HepG2 (cell line): ENCODE results near the gene TBC1D16. TPM values are rescaled to one million over a fixed set of nuclear protein-coding genes. Genes with fewer than 3 reads are reported as not detected.

Experiments used
- CEBPB ChIP-seq: IDR thresholded peaks from 2 replicates; pipeline ENCODE4 v1.6.1; 2011; ENCODE audit warnings: low read depth, low read length, improper control_type of control experiment, borderline replicate concordance
- CEBPG ChIP-seq: IDR thresholded peaks from 2 replicates; pipeline ENCODE4 v1.6.1; 2016
- MEIS2 ChIP-seq: sonication (generic); formaldehyde crosslinking; IDR thresholded peaks from 2 replicates; pipeline ENCODE4 v1.9.0; 2021; ENCODE audit warnings: mild to moderate bottlenecking, missing genetic modification reagents
- TCF7 ChIP-seq: sonication (generic); IDR thresholded peaks from 2 replicates; pipeline ENCODE4 v1.6.1; 2016; ENCODE audit warnings: antibody characterized with exemption, low read depth
- ZBTB20 ChIP-seq: sonication (generic); formaldehyde crosslinking; IDR thresholded peaks from 2 replicates; pipeline ENCODE4 v1.8.1; 2023; ENCODE audit warnings: missing genetic modification reagents, low read depth, mild to moderate bottlenecking, borderline replicate concordance
- ZBTB38 ChIP-seq: sonication (generic); formaldehyde crosslinking; IDR thresholded peaks from 2 replicates; pipeline ENCODE4 v1.5.1; 2020; ENCODE audit warnings: mild to moderate bottlenecking, missing genetic modification reagents
- ZFAT ChIP-seq: sonication (generic); formaldehyde crosslinking; conservative IDR thresholded peaks from 2 replicates; pipeline ENCODE4 v1.8.1; 2023; ENCODE audit warnings: missing genetic modification reagents, inconsistent platforms
- ZNF101 ChIP-seq: sonication (generic); formaldehyde crosslinking; IDR thresholded peaks from 2 replicates; pipeline ENCODE4 v1.4.0; 2020; ENCODE audit warnings: mild to moderate bottlenecking, low read depth, missing genetic modification reagents, borderline replicate concordance
- ZNF607 ChIP-seq: sonication (generic); formaldehyde crosslinking; IDR thresholded peaks from 2 replicates; pipeline ENCODE4 v1.5.1; 2020; ENCODE audit warnings: missing genetic modification reagents, mild to moderate bottlenecking, borderline replicate concordance
- ZNF619 ChIP-seq: sonication (generic); formaldehyde crosslinking; IDR thresholded peaks from 2 replicates; pipeline ENCODE4 v1.4.0; 2020; ENCODE audit warnings: mild to moderate bottlenecking, missing genetic modification reagents
- ZNF709 ChIP-seq: sonication (generic); formaldehyde crosslinking; IDR thresholded peaks from 2 replicates; pipeline ENCODE4 v1.5.0; 2020; ENCODE audit warnings: mild to moderate bottlenecking, missing genetic modification reagents
- ZNF816 ChIP-seq: sonication (generic); formaldehyde crosslinking; IDR thresholded peaks from 2 replicates; pipeline ENCODE4 v1.8.0; 2022; ENCODE audit warnings: missing genetic modification reagents, mild to moderate bottlenecking, borderline replicate concordance
- ZSCAN12 ChIP-seq: sonication (generic); formaldehyde crosslinking; IDR thresholded peaks from 2 replicates; pipeline ENCODE4 v1.9.0; 2021; ENCODE audit warnings: mild to moderate bottlenecking, missing genetic modification reagents
- ZSCAN21 ChIP-seq: sonication (generic); formaldehyde crosslinking; IDR thresholded peaks from 2 replicates; pipeline ENCODE4 v1.8.0; 2022; ENCODE audit warnings: mild to moderate bottlenecking, missing genetic modification reagents, moderate library complexity, borderline replicate concordance
- ZSCAN29 ChIP-seq: sonication (generic); formaldehyde crosslinking; conservative IDR thresholded peaks from 2 replicates; pipeline ENCODE4 v1.4.0; 2020; ENCODE audit warnings: mild to moderate bottlenecking, missing genetic modification reagents
- polyA plus RNA-seq, 8 experiments: library from polyadenylated mRNA; depleted of rRNA in 3 of 8; stranded (reverse) in 7 of 8; unstranded in 1 of 8; fragments of >200 nt; fragmentation: Illumina TruSeq in 4 of 8; extraction: Trizol in 4 of 8; gene quantifications; 2 replicates each; pipeline versions ENCODE4 v1.2.1 to v1.2.3, GENCODE V29; 2011 to 2016; ENCODE audit warnings: low read depth in 4 of 8, missing spikeins in 1 of 8, mixed read lengths in 1 of 8; ENCODE audit not compliant: insufficient read depth in 1 of 8
- total RNA-seq, 5 experiments: library from RNA; depleted of rRNA; stranded (reverse); fragments of >200 nt; fragmentation: Illumina TruSeq; extraction: Trizol; gene quantifications; 2 replicates each; pipeline ENCODE4 v1.2.3, GENCODE V29; 2016; ENCODE audit warnings: low read depth in 1 of 5
- TF ChIP-seq, protein P1 (sequence below): sonication (generic); formaldehyde crosslinking; IDR thresholded peaks from 2 replicates; pipeline ENCODE4 v1.4.0; 2020; ENCODE audit warnings: mild to moderate bottlenecking, missing genetic modification reagents
- TF ChIP-seq, protein P2 (sequence below): IDR thresholded peaks from 2 replicates; pipeline ENCODE4 v1.6.1; 2012; ENCODE audit warnings: low read depth, low read length, improper control_type of control experiment
- TF ChIP-seq, protein P3 (sequence below): sonication (generic); formaldehyde crosslinking; IDR thresholded peaks from 2 replicates; pipeline ENCODE4 v1.5.0; 2020; ENCODE audit warnings: missing genetic modification reagents
- TF ChIP-seq, protein P4 (sequence below): sonication (generic); formaldehyde crosslinking; IDR thresholded peaks from 2 replicates; pipeline ENCODE4 v1.4.0; 2020; ENCODE audit warnings: missing genetic modification reagents

The TBC1D16 gene
- total and polyA plus RNA-seq, 2 of the 13 experiments (the other 11 are each of a cell fraction or from before 2014, with no cell fraction given), result 14.9 to 24.9 TPM

DNA sequence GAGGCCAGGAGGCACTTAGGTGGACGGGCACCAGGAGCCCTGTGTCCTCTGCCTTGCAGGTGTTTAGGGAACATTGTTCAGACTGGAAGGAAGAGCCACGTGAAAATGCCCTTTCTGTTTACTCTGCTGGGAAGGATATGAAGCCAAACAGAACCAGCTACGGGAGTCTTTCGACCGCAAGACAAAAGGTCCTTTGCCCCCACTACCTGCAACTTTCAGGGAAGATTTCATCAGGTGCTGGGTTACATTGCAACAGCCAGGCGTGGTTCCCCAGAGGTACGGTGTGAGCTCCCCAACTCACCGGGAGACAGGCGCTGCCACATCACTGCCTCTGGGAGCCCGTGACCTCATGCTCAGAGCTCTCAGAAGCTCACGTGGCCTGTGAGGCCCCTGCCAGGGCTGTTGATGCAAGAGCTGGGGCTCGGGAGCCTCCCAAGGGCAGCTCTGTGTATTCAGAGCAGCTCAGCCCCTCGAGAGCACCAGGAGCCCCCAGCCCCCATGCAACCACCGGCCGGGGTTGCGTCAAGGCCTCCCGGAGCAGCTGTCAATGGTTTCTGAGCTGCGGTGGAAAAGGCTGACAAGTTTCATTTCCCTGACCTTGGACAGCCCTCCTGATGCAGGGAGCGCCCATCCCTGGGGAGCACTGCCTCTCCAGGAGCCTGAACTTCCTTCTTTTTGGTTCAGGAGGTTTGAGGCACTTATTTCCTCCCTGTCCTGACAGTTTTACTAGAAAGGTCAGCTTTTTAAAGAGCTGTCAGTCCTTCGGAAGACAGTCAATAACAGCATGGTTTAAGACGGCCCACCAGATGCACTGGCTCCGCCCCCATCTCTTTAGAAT, 42.1 kb downstream of the TBC1D16 start (continued):
- TF ChIP-seq, protein P1, sequence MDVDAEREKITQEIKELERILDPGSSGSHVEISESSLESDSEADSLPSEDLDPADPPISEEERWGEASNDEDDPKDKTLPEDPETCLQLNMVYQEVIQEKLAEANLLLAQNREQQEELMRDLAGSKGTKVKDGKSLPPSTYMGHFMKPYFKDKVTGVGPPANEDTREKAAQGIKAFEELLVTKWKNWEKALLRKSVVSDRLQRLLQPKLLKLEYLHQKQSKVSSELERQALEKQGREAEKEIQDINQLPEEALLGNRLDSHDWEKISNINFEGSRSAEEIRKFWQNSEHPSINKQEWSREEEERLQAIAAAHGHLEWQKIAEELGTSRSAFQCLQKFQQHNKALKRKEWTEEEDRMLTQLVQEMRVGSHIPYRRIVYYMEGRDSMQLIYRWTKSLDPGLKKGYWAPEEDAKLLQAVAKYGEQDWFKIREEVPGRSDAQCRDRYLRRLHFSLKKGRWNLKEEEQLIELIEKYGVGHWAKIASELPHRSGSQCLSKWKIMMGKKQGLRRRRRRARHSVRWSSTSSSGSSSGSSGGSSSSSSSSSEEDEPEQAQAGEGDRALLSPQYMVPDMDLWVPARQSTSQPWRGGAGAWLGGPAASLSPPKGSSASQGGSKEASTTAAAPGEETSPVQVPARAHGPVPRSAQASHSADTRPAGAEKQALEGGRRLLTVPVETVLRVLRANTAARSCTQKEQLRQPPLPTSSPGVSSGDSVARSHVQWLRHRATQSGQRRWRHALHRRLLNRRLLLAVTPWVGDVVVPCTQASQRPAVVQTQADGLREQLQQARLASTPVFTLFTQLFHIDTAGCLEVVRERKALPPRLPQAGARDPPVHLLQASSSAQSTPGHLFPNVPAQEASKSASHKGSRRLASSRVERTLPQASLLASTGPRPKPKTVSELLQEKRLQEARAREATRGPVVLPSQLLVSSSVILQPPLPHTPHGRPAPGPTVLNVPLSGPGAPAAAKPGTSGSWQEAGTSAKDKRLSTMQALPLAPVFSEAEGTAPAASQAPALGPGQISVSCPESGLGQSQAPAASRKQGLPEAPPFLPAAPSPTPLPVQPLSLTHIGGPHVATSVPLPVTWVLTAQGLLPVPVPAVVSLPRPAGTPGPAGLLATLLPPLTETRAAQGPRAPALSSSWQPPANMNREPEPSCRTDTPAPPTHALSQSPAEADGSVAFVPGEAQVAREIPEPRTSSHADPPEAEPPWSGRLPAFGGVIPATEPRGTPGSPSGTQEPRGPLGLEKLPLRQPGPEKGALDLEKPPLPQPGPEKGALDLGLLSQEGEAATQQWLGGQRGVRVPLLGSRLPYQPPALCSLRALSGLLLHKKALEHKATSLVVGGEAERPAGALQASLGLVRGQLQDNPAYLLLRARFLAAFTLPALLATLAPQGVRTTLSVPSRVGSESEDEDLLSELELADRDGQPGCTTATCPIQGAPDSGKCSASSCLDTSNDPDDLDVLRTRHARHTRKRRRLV (CRISPR knock-in tag), result no peak
- peak; percentile 99 for TF ChIP-seq CEBPG (CRISPR knock-in tag)
- TF ChIP-seq ZFAT (CRISPR knock-in tag), result no peak
- peak; percentile 90; the same call in 1 of the 2 replicates for TF ChIP-seq ZBTB20 (CRISPR knock-in tag)
- TF ChIP-seq, protein P2, sequence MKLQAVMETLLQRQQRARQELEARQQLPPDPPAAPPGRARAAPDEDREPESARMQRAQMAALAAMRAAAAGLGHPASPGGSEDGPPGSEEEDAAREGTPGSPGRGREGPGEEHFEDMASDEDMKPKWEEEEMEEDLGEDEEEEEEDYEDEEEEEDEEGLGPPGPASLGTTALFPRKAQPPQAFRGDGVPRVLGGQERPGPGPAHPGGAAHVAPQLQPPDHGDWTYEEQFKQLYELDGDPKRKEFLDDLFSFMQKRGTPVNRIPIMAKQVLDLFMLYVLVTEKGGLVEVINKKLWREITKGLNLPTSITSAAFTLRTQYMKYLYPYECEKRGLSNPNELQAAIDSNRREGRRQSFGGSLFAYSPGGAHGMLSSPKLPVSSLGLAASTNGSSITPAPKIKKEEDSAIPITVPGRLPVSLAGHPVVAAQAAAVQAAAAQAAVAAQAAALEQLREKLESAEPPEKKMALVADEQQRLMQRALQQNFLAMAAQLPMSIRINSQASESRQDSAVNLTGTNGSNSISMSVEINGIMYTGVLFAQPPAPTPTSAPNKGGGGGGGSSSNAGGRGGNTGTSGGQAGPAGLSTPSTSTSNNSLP, result no peak
- TF ChIP-seq ZNF816 (CRISPR knock-in tag), result peak; percentile 92; the same call in 1 of the 2 replicates
- TF ChIP-seq CEBPB, result peak; percentile 96
- TF ChIP-seq TCF7, result peak; percentile 67; the same call in 1 of the 2 replicates
- peak; percentile 69 for TF ChIP-seq ZNF709
- TF ChIP-seq, protein P3, sequence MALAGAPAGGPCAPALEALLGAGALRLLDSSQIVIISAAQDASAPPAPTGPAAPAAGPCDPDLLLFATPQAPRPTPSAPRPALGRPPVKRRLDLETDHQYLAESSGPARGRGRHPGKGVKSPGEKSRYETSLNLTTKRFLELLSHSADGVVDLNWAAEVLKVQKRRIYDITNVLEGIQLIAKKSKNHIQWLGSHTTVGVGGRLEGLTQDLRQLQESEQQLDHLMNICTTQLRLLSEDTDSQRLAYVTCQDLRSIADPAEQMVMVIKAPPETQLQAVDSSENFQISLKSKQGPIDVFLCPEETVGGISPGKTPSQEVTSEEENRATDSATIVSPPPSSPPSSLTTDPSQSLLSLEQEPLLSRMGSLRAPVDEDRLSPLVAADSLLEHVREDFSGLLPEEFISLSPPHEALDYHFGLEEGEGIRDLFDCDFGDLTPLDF (CRISPR knock-in tag), result peak; percentile 85
- TF ChIP-seq ZNF619 (CRISPR knock-in tag), result peak; percentile 96; the same call in 1 of the 2 replicates
- peak; percentile 85 for TF ChIP-seq ZBTB38 (CRISPR knock-in tag)
- TF ChIP-seq ZNF101, result no peak
- TF ChIP-seq ZSCAN21 (CRISPR knock-in tag), result peak; percentile 98
- peak; percentile 98 for TF ChIP-seq MEIS2 (CRISPR knock-in tag)
- TF ChIP-seq ZNF607 (CRISPR knock-in tag), result peak; percentile 54; the same call in 1 of the 2 replicates
- TF ChIP-seq, protein P4, sequence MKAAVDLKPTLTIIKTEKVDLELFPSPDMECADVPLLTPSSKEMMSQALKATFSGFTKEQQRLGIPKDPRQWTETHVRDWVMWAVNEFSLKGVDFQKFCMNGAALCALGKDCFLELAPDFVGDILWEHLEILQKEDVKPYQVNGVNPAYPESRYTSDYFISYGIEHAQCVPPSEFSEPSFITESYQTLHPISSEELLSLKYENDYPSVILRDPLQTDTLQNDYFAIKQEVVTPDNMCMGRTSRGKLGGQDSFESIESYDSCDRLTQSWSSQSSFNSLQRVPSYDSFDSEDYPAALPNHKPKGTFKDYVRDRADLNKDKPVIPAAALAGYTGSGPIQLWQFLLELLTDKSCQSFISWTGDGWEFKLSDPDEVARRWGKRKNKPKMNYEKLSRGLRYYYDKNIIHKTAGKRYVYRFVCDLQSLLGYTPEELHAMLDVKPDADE (CRISPR knock-in tag), result peak; percentile 60; the same call in 1 of the 2 replicates
- TF ChIP-seq ZSCAN12, result no peak
- peak; percentile 99 for TF ChIP-seq ZSCAN29 (CRISPR knock-in tag)
